Measurements from ENCODE around the gene BFSP2.

Gene BFSP2

DNA sequence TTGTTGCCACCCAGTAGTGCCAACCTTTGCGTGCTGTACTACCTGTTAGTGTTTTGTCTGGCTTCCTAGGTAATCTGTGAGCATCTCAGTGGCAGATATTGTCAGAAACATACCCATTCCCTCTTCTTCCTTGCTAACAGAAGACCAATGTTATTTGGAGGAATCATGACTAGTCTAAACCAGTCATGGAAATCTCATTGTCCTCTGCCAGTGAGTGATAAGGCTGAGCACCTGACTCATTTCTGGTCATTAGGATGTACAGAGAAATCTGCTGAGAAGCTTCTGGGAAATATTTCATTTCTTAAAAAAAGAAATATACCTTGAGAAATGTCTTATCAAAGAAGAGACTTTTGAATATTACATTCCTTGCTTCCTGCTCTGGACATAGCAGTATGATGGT is 103.6 kb downstream of the BFSP2 start:
- Histone ChIP-seq H3K14ac (ENCODE audit: low read length) (no peak overlapping the region), H2BK12ac (ENCODE audit: low read length) (no peak overlapping the region), H3K36me3 (replicated peaks in 1 of 2; ENCODE audit: control insufficient read depth in 2 of 2, insufficient read depth in 2 of 2, low read length in 2 of 2) (no peaks in the 10 kb centered on the region), H3K4me1 (ENCODE audit: control insufficient read depth in 2 of 2, insufficient read depth in 1 of 2, low read depth in 1 of 2, low read length in 2 of 2) (no peaks in the 10 kb centered on the region), H4K8ac (ENCODE audit: low read depth, low read length) (no peak overlapping the region), H3K4me2 (ENCODE audit: insufficient read depth, low read length, poor library complexity, severe bottlenecking) (no peak overlapping the region), H3K27me3 (ENCODE audit: control insufficient read depth in 3 of 3, insufficient read depth in 3 of 3, low read depth in 1 of 3, low read length in 3 of 3) (peaks cover 0 to 5% (median 0%) of the 10 kb centered on the region in 3 experiments), H4K91ac (ENCODE audit: low read depth, low read length, poor library complexity) (no peak overlapping the region), H3K79me1 (ENCODE audit: low read depth, low read length) (no peaks in the 10 kb centered on the region), H3K27ac (replicated peaks; ENCODE audit: low read length) (no peak overlapping the region), H3K18ac (ENCODE audit: low read length) (no peak overlapping the region), H3K4ac (ENCODE audit: low read length) (no peak overlapping the region), H2BK15ac (ENCODE audit: low read length) (no peak overlapping the region), H2AFZ (ENCODE audit: low read length) (no peak overlapping the region), H3K9me3 (replicated peaks in 1 of 2; ENCODE audit: control insufficient read depth in 2 of 2, insufficient read depth in 1 of 2, low read depth in 1 of 2, low read length in 2 of 2) (no peaks in the 10 kb centered on the region), H2AK5ac (ENCODE audit: low read depth, low read length) (no peak overlapping the region), H3K4me3 (ENCODE audit: low read length in 2 of 2) (no peak overlapping the region), H3K23ac (ENCODE audit: low read depth, low read length, poor library complexity) (no peak overlapping the region), H3K9ac (ENCODE audit: low read depth, low read length, poor library complexity) (no peak overlapping the region), H2BK5ac (ENCODE audit: low read length) (no peak overlapping the region), H2BK120ac (ENCODE audit: low read depth, low read length) (no peak overlapping the region)
- DNase-seq (ENCODE audit: low spot score): no peak
- no CpG with 5 or more reads among the region's 1 CpG for WGBS, 2 donors (ENCODE audit: extremely low coverage in 2 of 2, insufficient read length in 2 of 2, insufficient replicate concordance in 1 of 2)

DNA sequence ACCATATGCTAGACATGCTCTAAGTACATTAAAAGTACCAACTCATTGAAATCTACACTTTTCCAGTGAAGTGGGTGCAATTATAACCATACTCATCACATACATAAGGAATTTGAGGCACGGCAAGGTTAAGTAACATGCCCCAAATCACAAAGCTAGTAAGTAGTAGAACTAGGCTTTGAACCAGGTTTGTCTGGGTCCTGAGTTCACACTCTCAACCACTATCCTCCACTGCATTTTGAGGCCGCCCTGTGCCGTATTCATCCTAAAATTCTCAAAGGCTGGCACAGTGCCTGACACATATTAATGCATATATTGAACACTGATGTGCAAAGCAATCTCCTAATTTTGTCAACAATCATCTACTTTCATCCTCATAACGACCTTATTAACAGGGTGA is 104.9 kb downstream of the BFSP2 start:
- H3K27me3 ChIP-seq (ENCODE audit: control insufficient read depth in 3 of 3, insufficient read depth in 3 of 3, low read depth in 1 of 3, low read length in 3 of 3): peaks cover 0 to 5% (median 0%) of the 10 kb centered on the region in 3 experiments
- H3K9ac ChIP-seq (ENCODE audit: low read depth, low read length, poor library complexity): no peak overlapping the region
- H3K23ac ChIP-seq (ENCODE audit: low read depth, low read length, poor library complexity): no peak overlapping the region
- H3K36me3 ChIP-seq (replicated peaks in 1 of 2; ENCODE audit: control insufficient read depth in 2 of 2, insufficient read depth in 2 of 2, low read length in 2 of 2): no peaks in the 10 kb centered on the region
- no CpG with 5 or more reads among the region's 4 CpGs for WGBS, 2 donors (ENCODE audit: extremely low coverage in 2 of 2, insufficient read length in 2 of 2, insufficient replicate concordance in 1 of 2)
- DNase-seq (ENCODE audit: low spot score): no peak
- H2AK5ac ChIP-seq (ENCODE audit: low read depth, low read length): no peak overlapping the region
- H2AFZ ChIP-seq (ENCODE audit: low read length): no peak overlapping the region
- no peak overlapping the region for H3K4ac ChIP-seq (ENCODE audit: low read length)
- no peaks in the 10 kb centered on the region for H3K4me1 ChIP-seq (ENCODE audit: control insufficient read depth in 2 of 2, insufficient read depth in 1 of 2, low read depth in 1 of 2, low read length in 2 of 2)
- H4K8ac ChIP-seq (ENCODE audit: low read depth, low read length): no peak overlapping the region
- no peak overlapping the region for H2BK15ac ChIP-seq (ENCODE audit: low read length)
- H3K4me3 ChIP-seq (ENCODE audit: low read length in 2 of 2): no peak overlapping the region
- no peak overlapping the region for H2BK5ac ChIP-seq (ENCODE audit: low read length)
- H3K14ac ChIP-seq (ENCODE audit: low read length): no peak overlapping the region
- H4K91ac ChIP-seq (ENCODE audit: low read depth, low read length, poor library complexity): no peak overlapping the region
- H2BK12ac ChIP-seq (ENCODE audit: low read length): no peak overlapping the region
- no peaks in the 10 kb centered on the region for H3K9me3 ChIP-seq (replicated peaks in 1 of 2; ENCODE audit: control insufficient read depth in 2 of 2, insufficient read depth in 1 of 2, low read depth in 1 of 2, low read length in 2 of 2)
- H2BK120ac ChIP-seq (ENCODE audit: low read depth, low read length): no peak overlapping the region
- no peak overlapping the region for H3K18ac ChIP-seq (ENCODE audit: low read length)
- H3K4me2 ChIP-seq (ENCODE audit: insufficient read depth, low read length, poor library complexity, severe bottlenecking): no peak overlapping the region
- no peak overlapping the region for H3K27ac ChIP-seq (replicated peaks; ENCODE audit: low read length)
- no peaks in the 10 kb centered on the region for H3K79me1 ChIP-seq (ENCODE audit: low read depth, low read length)

- no peak overlapping the region for H3K27ac ChIP-seq (replicated peaks; ENCODE audit: low read length)
- no peak overlapping the region for H3K18ac ChIP-seq (ENCODE audit: low read length)
- no peaks in the 10 kb centered on the region for H3K9me3 ChIP-seq (replicated peaks in 1 of 2; ENCODE audit: control insufficient read depth in 2 of 2, insufficient read depth in 1 of 2, low read depth in 1 of 2, low read length in 2 of 2)
- no CpG with 5 or more reads among the region's 3 CpGs for WGBS, 2 donors (ENCODE audit: extremely low coverage in 2 of 2, insufficient read length in 2 of 2, insufficient replicate concordance in 1 of 2)
- H3K4me2 ChIP-seq (ENCODE audit: insufficient read depth, low read length, poor library complexity, severe bottlenecking): no peak overlapping the region
- H2BK12ac ChIP-seq (ENCODE audit: low read length): no peak overlapping the region
- H3K4ac ChIP-seq (ENCODE audit: low read length): no peak overlapping the region
- no peak overlapping the region for H2BK15ac ChIP-seq (ENCODE audit: low read length)
- no peak overlapping the region for H4K8ac ChIP-seq (ENCODE audit: low read depth, low read length)
- no peak overlapping the region for H3K4me3 ChIP-seq (ENCODE audit: low read length in 2 of 2)
- no peak overlapping the region for H3K9ac ChIP-seq (ENCODE audit: low read depth, low read length, poor library complexity)
- no peak overlapping the region for H3K14ac ChIP-seq (ENCODE audit: low read length)
- H3K79me1 ChIP-seq (ENCODE audit: low read depth, low read length): no peaks in the 10 kb centered on the region
- no peak overlapping the region for H2BK5ac ChIP-seq (ENCODE audit: low read length)
- H4K91ac ChIP-seq (ENCODE audit: low read depth, low read length, poor library complexity): no peak overlapping the region
- no peak overlapping the region for H2AK5ac ChIP-seq (ENCODE audit: low read depth, low read length)
- H3K36me3 ChIP-seq (replicated peaks in 1 of 2; ENCODE audit: control insufficient read depth in 2 of 2, insufficient read depth in 2 of 2, low read length in 2 of 2): no peaks in the 10 kb centered on the region
- H2BK120ac ChIP-seq (ENCODE audit: low read depth, low read length): no peak overlapping the region
- H3K4me1 ChIP-seq (ENCODE audit: control insufficient read depth in 2 of 2, insufficient read depth in 1 of 2, low read depth in 1 of 2, low read length in 2 of 2): no peaks in the 10 kb centered on the region
- DNase-seq (ENCODE audit: low spot score): no peak
- peaks cover 0 to 5% (median 0%) of the 10 kb centered on the region in 3 experiments for H3K27me3 ChIP-seq (ENCODE audit: control insufficient read depth in 3 of 3, insufficient read depth in 3 of 3, low read depth in 1 of 3, low read length in 3 of 3)
- no peak overlapping the region for H2AFZ ChIP-seq (ENCODE audit: low read length)
- H3K23ac ChIP-seq (ENCODE audit: low read depth, low read length, poor library complexity): no peak overlapping the region
These were observed 106.0 kb downstream of the BFSP2 start for GRCh38 chr3:133505813-133506212.

GRCh38 chr3:133506215-133506901 is 106.5 kb downstream of the BFSP2 start:
- Histone ChIP-seq H3K4me3 (ENCODE audit: low read length in 2 of 2) (no peak overlapping the region), H4K91ac (ENCODE audit: low read depth, low read length, poor library complexity) (no peak overlapping the region), H3K27me3 (ENCODE audit: control insufficient read depth in 3 of 3, insufficient read depth in 3 of 3, low read depth in 1 of 3, low read length in 3 of 3) (peaks cover 0 to 5% (median 0%) of the 10 kb centered on the region in 3 experiments), H2BK15ac (ENCODE audit: low read length) (no peak overlapping the region), H2BK12ac (ENCODE audit: low read length) (no peak overlapping the region), H3K4me1 (ENCODE audit: control insufficient read depth in 2 of 2, insufficient read depth in 1 of 2, low read depth in 1 of 2, low read length in 2 of 2) (no peaks in the 10 kb centered on the region), H3K23ac (ENCODE audit: low read depth, low read length, poor library complexity) (no peak overlapping the region), H2AFZ (ENCODE audit: low read length) (no peak overlapping the region), H3K9ac (ENCODE audit: low read depth, low read length, poor library complexity) (no peak overlapping the region), H3K18ac (ENCODE audit: low read length) (no peak overlapping the region), H3K27ac (replicated peaks; ENCODE audit: low read length) (no peak overlapping the region), H4K8ac (ENCODE audit: low read depth, low read length) (no peak overlapping the region), H2AK5ac (ENCODE audit: low read depth, low read length) (no peak overlapping the region), H3K36me3 (replicated peaks in 1 of 2; ENCODE audit: control insufficient read depth in 2 of 2, insufficient read depth in 2 of 2, low read length in 2 of 2) (no peaks in the 10 kb centered on the region), H2BK120ac (ENCODE audit: low read depth, low read length) (no peak overlapping the region), H2BK5ac (ENCODE audit: low read length) (no peak overlapping the region), H3K4me2 (ENCODE audit: insufficient read depth, low read length, poor library complexity, severe bottlenecking) (no peak overlapping the region), H3K79me1 (ENCODE audit: low read depth, low read length) (no peaks in the 10 kb centered on the region), H3K14ac (ENCODE audit: low read length) (no peak overlapping the region), H3K4ac (ENCODE audit: low read length) (no peak overlapping the region), H3K9me3 (replicated peaks in 1 of 2; ENCODE audit: control insufficient read depth in 2 of 2, insufficient read depth in 1 of 2, low read depth in 1 of 2, low read length in 2 of 2) (no peaks in the 10 kb centered on the region)
- no peak for DNase-seq (ENCODE audit: low spot score)
- WGBS, 2 donors (ENCODE audit: extremely low coverage in 2 of 2, insufficient read length in 2 of 2, insufficient replicate concordance in 1 of 2): no CpG with 5 or more reads among the region's 9 CpGs

All from neuronal stem cell (in vitro differentiated cells).